Testis (tissue), 3 donors: ENCODE measurements around the gene PHF23. TPM values are rescaled to one million over a fixed set of nuclear protein-coding genes. Genes with fewer than 3 reads are reported as not detected.

Experiments
- DNase-seq: peaks from one replicate; pipeline ENCODE4 v3.0.0-alpha.2; 2019
- H3K27ac ChIP-seq, 2 donors: fragments of 200-600 bp; sonication (generic); one replicate each; pipeline ENCODE4 v1.5.1; 2019
- H3K27me3 ChIP-seq: fragments of 200-600 bp; sonication (generic); one replicate; pipeline ENCODE4 v1.5.1; 2019
- H3K36me3 ChIP-seq: fragments of 200-600 bp; sonication (generic); one replicate; pipeline ENCODE4 v1.5.1; 2017; ENCODE audit warnings: low read depth; ENCODE audit errors: missing control alignments
- H3K4me1 ChIP-seq: fragments of 200-600 bp; sonication (generic); one replicate; pipeline ENCODE4 v1.5.1; 2019
- H3K4me3 ChIP-seq, 2 donors: fragments of 200-600 bp; sonication (generic); one replicate each; pipeline ENCODE4 v1.5.1; 2017 to 2019
- H3K9me3 ChIP-seq: fragments of 200-600 bp; sonication (generic); one replicate; pipeline ENCODE4 v1.5.1; 2017
- CTCF ChIP-seq, 3 experiments: fragments of 450-650 bp in 2 of 3; fragments of 200-600 bp in 1 of 3; sonication (generic) in 1 of 3; IDR thresholded peaks; one replicate each; pipeline ENCODE4 v1.5.1; 2016 to 2019; ENCODE audit warnings: antibody characterized with exemption in 3 of 3, mild to moderate bottlenecking in 2 of 3, moderate library complexity in 1 of 3
- POLR2A ChIP-seq: fragments of 450-650 bp; IDR thresholded peaks from one replicate; pipeline ENCODE4 v1.6.1; 2017; ENCODE audit warnings: antibody characterized with exemption, mild to moderate bottlenecking, moderate library complexity
- WGBS, 2 donors: methylation state at CpG; one replicate each; pipeline ENCODE4 v1.1.5; 2018; 5-methylcytosine and 5-hydroxymethylcytosine counted together
- intact Hi-C: fragments of 100-400 bp; cut with DNase I; formaldehyde crosslinking; loops from one replicate; pipeline ENCODE4 v1.15.1; 2023; ENCODE audit warnings: low total_unique reads
- polyA plus RNA-seq: library from polyadenylated mRNA; stranded (reverse); fragments of 350-450 nt; fragmentation: Illumina TruSeq; extraction: RNeasy Lipid Tissue Mini Kit (QIAGEN cat#74804); gene quantifications from one replicate; pipeline ENCODE4 v1.2.3, GENCODE V29; 2014; ENCODE audit warnings: low read depth, low replicate concordance; ENCODE audit not compliant: insufficient read depth
- total RNA-seq, 2 donors: library from RNA; depleted of rRNA; stranded (reverse); fragments of >200 nt; gene quantifications; one replicate each; pipeline ENCODE4 v1.2.3, GENCODE V29; 2016

PHF23 gene
- total and polyA plus RNA-seq, 3 donors from 2014 or later: 53.4 to 61.6 (median 54.9) TPM

DNA sequence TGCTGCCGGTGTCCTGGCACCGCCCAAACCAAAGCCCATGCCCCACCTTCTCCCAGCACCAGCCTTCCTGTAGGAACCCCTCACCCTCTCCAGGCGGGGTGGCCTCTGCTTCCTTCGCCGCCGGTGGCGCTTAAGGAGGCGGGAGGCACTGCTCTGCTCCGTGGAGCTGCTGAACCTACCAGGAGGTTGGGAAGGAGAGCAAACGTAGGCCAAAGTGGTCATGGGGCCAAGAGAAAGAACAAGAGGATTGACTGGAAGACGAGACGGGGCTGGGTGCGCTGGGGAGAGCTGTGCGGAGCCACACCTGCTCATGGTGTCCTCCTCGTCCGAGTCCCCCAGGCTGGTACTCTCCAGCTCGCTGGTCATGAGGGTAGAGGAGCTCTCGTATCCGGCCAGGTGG is 9.8 kb downstream of the PHF23 start:
- H3K27me3 ChIP-seq: no peaks in the 10 kb centered on the region
- H3K4me1 ChIP-seq: peaks cover 19% of the 10 kb centered on the region
- intact Hi-C loops: no loop called here
- TF ChIP-seq CTCF (IDR thresholded peaks at IDR 0.05): no peak
- no peak for TF ChIP-seq POLR2A
- H3K36me3 ChIP-seq: no peaks in the 10 kb centered on the region
- H3K9me3 ChIP-seq: no peaks in the 10 kb centered on the region
- H3K4me3 ChIP-seq: no peak overlapping the region
- no peak for DNase-seq
- WGBS, 2 donors: 91 to 94% methylated on average over 17 to 19 of the region's 19 CpGs
- no peak overlapping the region for H3K27ac ChIP-seq

DNA sequence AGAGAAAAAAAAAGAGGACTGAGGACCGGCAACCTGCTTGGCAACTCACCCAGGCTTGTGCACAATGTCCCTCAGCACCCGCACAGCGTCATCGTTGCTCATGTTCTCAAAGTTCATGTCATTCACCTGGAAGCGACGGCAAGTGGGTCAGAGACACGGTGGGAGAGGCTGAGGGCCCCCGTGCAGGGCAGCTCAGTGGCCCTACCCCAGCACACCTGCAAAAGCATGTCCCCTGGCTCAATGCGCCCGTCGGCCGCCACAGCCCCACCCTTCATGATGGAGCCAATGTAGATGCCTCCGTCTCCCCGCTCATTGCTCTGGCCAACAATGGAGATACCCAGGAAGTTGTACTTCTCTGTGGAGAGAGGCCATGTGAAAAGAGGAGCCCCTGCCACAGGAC is 10.3 kb downstream of the PHF23 start:
- no peak for DNase-seq
- Histone ChIP-seq H3K4me3 (no peak overlapping the region), H3K27me3 (no peaks in the 10 kb centered on the region), H3K9me3 (no peaks in the 10 kb centered on the region), H3K27ac (no peak overlapping the region), H3K4me1 (peaks cover 19% of the 10 kb centered on the region), H3K36me3 (no peaks in the 10 kb centered on the region)
- intact Hi-C loops: no loop called here
- TF ChIP-seq POLR2A (no peak), CTCF (IDR thresholded peaks at IDR 0.05) (no peak)
- 90 to 93% methylated on average over 14 of the region's 14 CpGs for WGBS, 2 donors

GRCh38 chr17:7226721-7227710 is 12.2 kb downstream of the PHF23 start:
- no peaks in the 10 kb centered on the region for H3K27me3 ChIP-seq
- H3K9me3 ChIP-seq: no peaks in the 10 kb centered on the region
- H3K4me1 ChIP-seq: peaks cover 2% of the 10 kb centered on the region
- 88 to 91% methylated on average over 29 to 30 of the region's 31 CpGs for WGBS, 2 donors
- no peak overlapping the region for H3K4me3 ChIP-seq
- intact Hi-C loops: no loop called here
- no peaks in the 10 kb centered on the region for H3K36me3 ChIP-seq
- DNase-seq: no peak
- no peak overlapping the region for H3K27ac ChIP-seq
- TF ChIP-seq CTCF (IDR thresholded peaks at IDR 0.05) (no peak), POLR2A (no peak)

DNA sequence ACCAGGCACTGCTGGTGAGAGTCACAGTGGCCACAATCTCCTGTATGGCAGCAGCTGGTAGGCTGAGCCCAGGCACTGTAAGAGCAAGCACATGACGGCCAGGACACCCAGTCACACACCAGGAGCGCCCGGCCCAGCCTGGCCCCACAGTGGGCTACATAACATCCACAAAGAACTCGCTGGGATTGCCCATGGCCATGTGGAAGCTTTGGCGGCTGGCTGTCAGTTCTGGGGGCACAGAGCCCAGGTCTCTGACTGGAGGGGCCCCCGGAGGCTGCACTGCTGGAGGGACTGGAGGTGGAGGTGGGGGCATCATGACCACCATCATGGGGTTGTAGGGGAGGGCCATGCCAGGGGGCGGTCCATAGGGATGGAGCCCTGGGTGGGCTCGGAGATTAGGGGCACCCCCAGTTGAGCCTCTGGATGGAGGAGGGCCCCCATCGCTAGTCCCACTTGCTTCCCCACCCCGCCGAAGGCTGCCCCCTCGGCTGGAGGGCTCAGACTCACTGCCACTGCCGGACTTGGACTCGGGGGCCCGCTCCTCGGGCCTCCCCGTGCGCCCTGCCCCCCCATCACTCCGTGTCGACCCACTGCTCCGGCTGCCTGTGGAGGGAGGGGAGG is 13.4 kb downstream of the PHF23 start:
- WGBS, 2 donors: 70 to 86% methylated on average over 6 to 19 of the region's 21 CpGs
- no peaks in the 10 kb centered on the region for H3K36me3 ChIP-seq
- DNase-seq: no peak
- H3K4me3 ChIP-seq: no peak overlapping the region
- H3K4me1 ChIP-seq: peaks cover 3% of the 10 kb centered on the region
- no peaks in the 10 kb centered on the region for H3K27me3 ChIP-seq
- H3K9me3 ChIP-seq: no peaks in the 10 kb centered on the region
- TF ChIP-seq POLR2A (no peak), CTCF (IDR thresholded peaks at IDR 0.05) (no peak)
- H3K27ac ChIP-seq: no peak overlapping the region
- intact Hi-C loops: no loop called here
